Testis (tissue), 3 donors: ENCODE results near the gene MXRA5. TPM values are rescaled to one million over a fixed set of nuclear protein-coding genes. Genes with fewer than 3 reads are reported as not detected.
"Not testable (repeated sequence)": the region's sequence is repeated elsewhere in the genome, so short reads cannot be mapped to it uniquely, and the experiment has no call there.

ENCODE experiments used
- DNase-seq: peaks from one replicate; pipeline ENCODE4 v3.0.0-alpha.2; 2019
- H3K27ac ChIP-seq, 2 donors: fragments of 200-600 bp; sonication (generic); one replicate each; pipeline ENCODE4 v1.5.1; 2019
- H3K27me3 ChIP-seq: fragments of 200-600 bp; sonication (generic); one replicate; pipeline ENCODE4 v1.5.1; 2019
- H3K36me3 ChIP-seq: fragments of 200-600 bp; sonication (generic); one replicate; pipeline ENCODE4 v1.5.1; 2017; ENCODE audit warnings: low read depth; ENCODE audit errors: missing control alignments
- H3K4me1 ChIP-seq: fragments of 200-600 bp; sonication (generic); one replicate; pipeline ENCODE4 v1.5.1; 2019
- H3K4me3 ChIP-seq, 2 donors: fragments of 200-600 bp; sonication (generic); one replicate each; pipeline ENCODE4 v1.5.1; 2017 to 2019
- H3K9me3 ChIP-seq: fragments of 200-600 bp; sonication (generic); one replicate; pipeline ENCODE4 v1.5.1; 2017
- CTCF ChIP-seq, 3 experiments: fragments of 450-650 bp in 2 of 3; fragments of 200-600 bp in 1 of 3; sonication (generic) in 1 of 3; IDR thresholded peaks; one replicate each; pipeline ENCODE4 v1.5.1; 2016 to 2019; ENCODE audit warnings: antibody characterized with exemption in 3 of 3, mild to moderate bottlenecking in 2 of 3, moderate library complexity in 1 of 3
- POLR2A ChIP-seq: fragments of 450-650 bp; IDR thresholded peaks from one replicate; pipeline ENCODE4 v1.6.1; 2017; ENCODE audit warnings: antibody characterized with exemption, mild to moderate bottlenecking, moderate library complexity
- WGBS, 2 donors: methylation state at CpG; one replicate each; pipeline ENCODE4 v1.1.5; 2018; 5-methylcytosine and 5-hydroxymethylcytosine counted together
- intact Hi-C: fragments of 100-400 bp; cut with DNase I; formaldehyde crosslinking; loops from one replicate; pipeline ENCODE4 v1.15.1; 2023; ENCODE audit warnings: low total_unique reads
- polyA plus RNA-seq: library from polyadenylated mRNA; stranded (reverse); fragments of 350-450 nt; fragmentation: Illumina TruSeq; extraction: RNeasy Lipid Tissue Mini Kit (QIAGEN cat#74804); gene quantifications from one replicate; pipeline ENCODE4 v1.2.3, GENCODE V29; 2014; ENCODE audit warnings: low read depth, low replicate concordance; ENCODE audit not compliant: insufficient read depth
- total RNA-seq, 2 donors: library from RNA; depleted of rRNA; stranded (reverse); fragments of >200 nt; gene quantifications; one replicate each; pipeline ENCODE4 v1.2.3, GENCODE V29; 2016

MXRA5 gene
- total and polyA plus RNA-seq, 3 donors from 2014 or later: 0.31 to 8.6 (median 0.68) TPM

GRCh38 chrX:3351276-3351675, 4.8 kb upstream of the MXRA5 start:
- WGBS, 2 donors: 47 to 59% methylated on average over 4 of the region's 4 CpGs
- TF ChIP-seq CTCF (IDR thresholded peaks at IDR 0.05) (no peak), POLR2A (no peak)
- no peak for DNase-seq

GRCh38 chrX:3348191-3348590, 1.7 kb upstream of the MXRA5 start:
- H3K9me3 ChIP-seq: no peaks in the 10 kb centered on the region
- H3K36me3 ChIP-seq: no peaks in the 10 kb centered on the region
- DNase-seq: no peak
- no peak overlapping the region for H3K27ac ChIP-seq
- no peak overlapping the region for H3K4me3 ChIP-seq
- H3K27me3 ChIP-seq: no peaks in the 10 kb centered on the region
- H3K4me1 ChIP-seq: no peaks in the 10 kb centered on the region
- 85 to 100% methylated on average over 1 to 5 of the region's 5 CpGs for WGBS, 2 donors
- TF ChIP-seq CTCF (IDR thresholded peaks at IDR 0.05) (no peak), POLR2A (no peak)
- intact Hi-C loops: no loop called here

More at GRCh38 chrX:3351276-3351675, 4.8 kb upstream of the MXRA5 start:
- Histone ChIP-seq H3K27me3 (no peaks in the 10 kb centered on the region), H3K4me3 (no peak overlapping the region), H3K27ac (no peak overlapping the region), H3K36me3 (no peaks in the 10 kb centered on the region), H3K4me1 (no peaks in the 10 kb centered on the region), H3K9me3 (no peaks in the 10 kb centered on the region)
- intact Hi-C loops: no loop called here

- WGBS, 2 donors: 0 to 1% methylated on average over 5 to 31 of the region's 68 CpGs
- no peaks in the 10 kb centered on the region for H3K9me3 ChIP-seq
- no peaks in the 10 kb centered on the region for H3K27me3 ChIP-seq
- H3K36me3 ChIP-seq: no peaks in the 10 kb centered on the region
- H3K4me3 ChIP-seq: peak overlapping the region in 1 of 2 donors; percentile 34
- no peaks in the 10 kb centered on the region for H3K4me1 ChIP-seq
- H3K27ac ChIP-seq: no peak overlapping the region
- TF ChIP-seq CTCF (IDR thresholded peaks at IDR 0.05): no peak
- no peak for TF ChIP-seq POLR2A
- DNase-seq: peak; percentile 40
- intact Hi-C loops: no loop called here
These were observed 916 bp downstream of the MXRA5 start for GRCh38 chrX:3345281-3346191.

GRCh38 chrX:3343569-3343968, 2.9 kb downstream of the MXRA5 start:
- H3K4me1 ChIP-seq, H3K27me3 ChIP-seq, intact Hi-C loops, DNase-seq, H3K4me3 ChIP-seq, H3K36me3 ChIP-seq, H3K9me3 ChIP-seq, H3K27ac ChIP-seq: not testable (repeated sequence)
- WGBS, 2 donors: 44 to 49% methylated on average over 2 to 24 of the region's 24 CpGs

GRCh38 chrX:3340016-3340415, 6.4 kb downstream of the MXRA5 start:
- Histone ChIP-seq H3K27ac (no peak overlapping the region), H3K9me3 (no peaks in the 10 kb centered on the region), H3K27me3 (no peaks in the 10 kb centered on the region), H3K36me3 (no peaks in the 10 kb centered on the region), H3K4me3 (no peak overlapping the region), H3K4me1 (no peaks in the 10 kb centered on the region)
- no peak for DNase-seq
- intact Hi-C loops: no loop called here
- no peak for TF ChIP-seq CTCF (IDR thresholded peaks at IDR 0.05)
- no peak for TF ChIP-seq POLR2A
- WGBS, 2 donors: 29 to 43% methylated on average over 1 of the region's 1 CpG
